Measurements from ENCODE around the gene NPM1. TPM values are rescaled to one million over a fixed set of nuclear protein-coding genes. Genes with fewer than 3 reads are reported as not detected.
A peak's percentile ranks its signal among the peaks of the same experiment; 100 is the strongest.
"Not testable (repeated sequence)": the region's sequence is repeated elsewhere in the genome, so short reads cannot be mapped to it uniquely, and the experiment has no call there.

Gene NPM1
- total RNA-seq, 1 experiment from 2014 or later = 2,265 TPM

DNA sequence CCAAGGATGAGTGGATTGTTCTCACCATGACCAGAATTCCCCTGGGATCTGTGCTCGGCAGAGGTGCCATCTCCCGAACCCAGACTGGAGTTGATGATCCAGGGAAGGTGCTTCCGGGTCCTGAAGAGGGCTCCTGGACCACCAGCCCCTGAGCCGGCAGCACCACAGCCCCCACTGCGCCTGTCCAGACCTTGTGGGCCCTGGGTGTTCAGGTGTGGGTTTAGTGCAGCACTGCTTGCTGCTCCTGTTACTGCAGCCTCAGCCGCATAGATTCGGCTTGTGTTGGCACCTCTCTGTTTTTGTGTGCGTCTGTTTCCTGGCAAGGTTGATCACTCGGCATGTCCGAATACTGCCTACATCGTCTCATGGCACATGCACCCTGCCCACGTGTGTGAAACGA lies 16.3 kb upstream of the NPM1 start:
- H3K36me3 ChIP-seq (ENCODE audit: low read depth, low read length) = no peaks in the 10 kb centered on the region
- no peak for DNase-seq
- H4K20me1 ChIP-seq (ENCODE audit: low read length) = no peaks in the 10 kb centered on the region
- no peak overlapping the region for H3K4me3 ChIP-seq (ENCODE audit: low read length)
- TF ChIP-seq, protein P1, sequence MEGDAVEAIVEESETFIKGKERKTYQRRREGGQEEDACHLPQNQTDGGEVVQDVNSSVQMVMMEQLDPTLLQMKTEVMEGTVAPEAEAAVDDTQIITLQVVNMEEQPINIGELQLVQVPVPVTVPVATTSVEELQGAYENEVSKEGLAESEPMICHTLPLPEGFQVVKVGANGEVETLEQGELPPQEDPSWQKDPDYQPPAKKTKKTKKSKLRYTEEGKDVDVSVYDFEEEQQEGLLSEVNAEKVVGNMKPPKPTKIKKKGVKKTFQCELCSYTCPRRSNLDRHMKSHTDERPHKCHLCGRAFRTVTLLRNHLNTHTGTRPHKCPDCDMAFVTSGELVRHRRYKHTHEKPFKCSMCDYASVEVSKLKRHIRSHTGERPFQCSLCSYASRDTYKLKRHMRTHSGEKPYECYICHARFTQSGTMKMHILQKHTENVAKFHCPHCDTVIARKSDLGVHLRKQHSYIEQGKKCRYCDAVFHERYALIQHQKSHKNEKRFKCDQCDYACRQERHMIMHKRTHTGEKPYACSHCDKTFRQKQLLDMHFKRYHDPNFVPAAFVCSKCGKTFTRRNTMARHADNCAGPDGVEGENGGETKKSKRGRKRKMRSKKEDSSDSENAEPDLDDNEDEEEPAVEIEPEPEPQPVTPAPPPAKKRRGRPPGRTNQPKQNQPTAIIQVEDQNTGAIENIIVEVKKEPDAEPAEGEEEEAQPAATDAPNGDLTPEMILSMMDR (conservative IDR thresholded peaks at IDR 0.05; ENCODE audit: low read depth, low read length) = no peak
- TF ChIP-seq EZH2phosphoT487 (IDR thresholded peaks at IDR 0.05; ENCODE audit: borderline replicate concordance, low read length) (no peak), EZH2 (IDR thresholded peaks at IDR 0.05; ENCODE audit: low read length, unreplicated experiment) (no peak)
- no peaks in the 10 kb centered on the region for H3K9me2 ChIP-seq (replicated peaks; ENCODE audit: low read length)
- ATAC-seq = no peak
- H3K9ac ChIP-seq (ENCODE audit: low read length) = no peak overlapping the region
- no peaks in the 10 kb centered on the region for H3K4me1 ChIP-seq (ENCODE audit: insufficient read depth, low read length)
- peak overlapping the region; percentile 15 for H2AFZ ChIP-seq (ENCODE audit: low read length)
- H3K9me3 ChIP-seq (ENCODE audit: low read length) = no peaks in the 10 kb centered on the region
- no TSS peak for BruUV-seq (replicated peaks)
- ChIA-PET CTCF (no interaction called here), POLR2A (ENCODE audit: unreplicated experiment) (no interaction called here)
- H3K4me2 ChIP-seq (ENCODE audit: low read length) = no peak overlapping the region
- H3F3A ChIP-seq (ENCODE audit: low read length, unreplicated experiment) = no peaks in the 10 kb centered on the region
- no peaks in the 10 kb centered on the region for H3K27me3 ChIP-seq (ENCODE audit: low read length)
- H3K27ac ChIP-seq (ENCODE audit: low read length) = no peak overlapping the region
- no peaks in the 10 kb centered on the region for H3K79me2 ChIP-seq (ENCODE audit: low read length)
- intact Hi-C loops (cut with micrococcal nuclease) = no loop called here

DNA sequence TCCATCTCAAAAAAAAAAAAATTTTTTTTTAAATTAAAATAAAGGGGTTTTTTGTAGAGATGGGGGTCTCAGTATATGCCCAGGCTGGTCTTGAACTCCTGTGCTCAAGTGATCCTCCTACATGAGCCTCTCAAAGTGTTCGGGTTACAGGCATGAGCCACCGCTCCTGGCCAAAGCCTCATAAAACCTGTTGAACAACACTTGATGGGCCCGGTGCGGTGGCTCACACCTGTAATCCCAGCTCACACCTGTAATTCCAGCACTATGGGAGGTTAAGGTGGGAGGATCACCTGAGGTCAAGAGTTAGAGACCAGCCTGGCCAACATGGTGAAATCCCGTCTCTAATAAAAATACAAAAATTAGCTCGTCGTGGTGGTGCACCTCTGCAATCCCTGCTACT lies 7.7 kb upstream of the NPM1 start:
- no peak for DNase-seq
- Histone ChIP-seq H3K4me3 (ENCODE audit: low read length) (no peak overlapping the region), H3K9me3 (ENCODE audit: low read length) (no peaks in the 10 kb centered on the region), H3K27me3 (ENCODE audit: low read length) (no peaks in the 10 kb centered on the region), H2AFZ (ENCODE audit: low read length) (no peak overlapping the region), H3K4me1 (ENCODE audit: insufficient read depth, low read length) (no peaks in the 10 kb centered on the region), H3K4me2 (ENCODE audit: low read length) (no peak overlapping the region), H3K9ac (ENCODE audit: low read length) (no peak overlapping the region), H4K20me1 (ENCODE audit: low read length) (no peaks in the 10 kb centered on the region), H3K9me2 (replicated peaks; ENCODE audit: low read length) (no peaks in the 10 kb centered on the region), H3K27ac (ENCODE audit: low read length) (no peak overlapping the region), H3F3A (ENCODE audit: low read length, unreplicated experiment) (no peaks in the 10 kb centered on the region), H3K79me2 (ENCODE audit: low read length) (no peaks in the 10 kb centered on the region), H3K36me3 (ENCODE audit: low read depth, low read length) (no peaks in the 10 kb centered on the region)
- ChIA-PET POLR2A (ENCODE audit: unreplicated experiment) (no interaction called here), CTCF (no interaction called here)
- intact Hi-C loops (cut with micrococcal nuclease) = no loop called here
- no peak for TF ChIP-seq EZH2 (IDR thresholded peaks at IDR 0.05; ENCODE audit: low read length, unreplicated experiment)
- TF ChIP-seq EZH2phosphoT487 (IDR thresholded peaks at IDR 0.05; ENCODE audit: borderline replicate concordance, low read length) = no peak
- TF ChIP-seq, protein P1 (conservative IDR thresholded peaks at IDR 0.05; ENCODE audit: low read depth, low read length) = no peak
- ATAC-seq = no peak
- BruUV-seq (replicated peaks) = no TSS peak

DNA sequence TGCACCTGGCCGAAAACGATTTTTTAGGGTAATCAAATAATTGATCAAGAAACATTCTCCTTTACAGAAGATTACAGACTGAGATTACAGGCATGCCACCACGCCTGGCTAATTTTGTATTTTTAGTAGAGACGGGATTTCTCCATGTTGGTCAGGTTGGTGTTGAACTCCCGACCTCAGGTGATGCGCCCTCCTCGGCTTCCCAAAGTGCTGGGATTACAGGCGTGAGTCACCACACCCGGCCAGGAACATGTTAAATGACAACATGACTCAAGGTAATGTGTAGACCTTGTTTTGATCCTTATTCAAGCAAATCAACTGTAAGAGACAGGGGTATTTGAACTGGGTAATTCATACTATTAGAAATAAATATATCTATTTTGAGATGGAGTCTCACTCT lies 3.2 kb upstream of the NPM1 start:
- Histone ChIP-seq H3K36me3 (ENCODE audit: low read depth, low read length) (peaks cover 14% of the 10 kb centered on the region), H4K20me1 (ENCODE audit: low read length) (peaks cover 16% of the 10 kb centered on the region), H3K79me2 (ENCODE audit: low read length) (peaks cover 28% of the 10 kb centered on the region)
- DNase-seq = peak; percentile 44
- H3K27ac ChIP-seq (ENCODE audit: low read length); CTCF ChIA-PET; H3K4me1 ChIP-seq (ENCODE audit: insufficient read depth, low read length); H3K4me3 ChIP-seq (ENCODE audit: low read length); H3K9ac ChIP-seq (ENCODE audit: low read length); H2AFZ ChIP-seq (ENCODE audit: low read length); POLR2A ChIA-PET (ENCODE audit: unreplicated experiment); ATAC-seq; H3K27me3 ChIP-seq (ENCODE audit: low read length); H3F3A ChIP-seq (ENCODE audit: low read length, unreplicated experiment); H3K9me2 ChIP-seq (replicated peaks; ENCODE audit: low read length); H3K4me2 ChIP-seq (ENCODE audit: low read length); H3K9me3 ChIP-seq (ENCODE audit: low read length); intact Hi-C loops (cut with micrococcal nuclease); BruUV-seq (replicated peaks): not testable (repeated sequence)

DNA sequence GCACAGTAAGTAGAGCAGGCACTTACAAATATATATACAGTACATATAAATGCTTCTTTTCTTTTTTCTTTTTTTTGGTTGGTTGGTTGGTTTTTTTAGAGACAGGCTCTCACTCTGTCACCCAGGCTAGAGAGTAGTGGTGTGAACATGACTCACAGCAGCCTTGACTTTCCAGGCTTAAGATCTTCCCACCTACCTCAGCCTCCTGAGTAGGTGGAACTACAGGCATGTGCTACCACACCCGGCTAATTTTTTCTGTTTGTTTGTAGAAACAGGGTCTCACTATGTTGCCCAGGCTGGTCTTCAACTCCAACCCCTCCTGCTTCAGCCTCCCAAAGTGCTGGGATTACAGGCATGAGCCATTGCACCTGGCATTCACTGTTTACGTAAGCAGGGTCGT lies 2.6 kb upstream of the NPM1 start:
- BruUV-seq (replicated peaks); H2AFZ ChIP-seq (ENCODE audit: low read length); H3K4me3 ChIP-seq (ENCODE audit: low read length); H3K4me2 ChIP-seq (ENCODE audit: low read length); H3K27ac ChIP-seq (ENCODE audit: low read length); H3K9ac ChIP-seq (ENCODE audit: low read length); H3K9me3 ChIP-seq (ENCODE audit: low read length); POLR2A ChIA-PET (ENCODE audit: unreplicated experiment); CTCF ChIA-PET; H3K9me2 ChIP-seq (replicated peaks; ENCODE audit: low read length); H3K4me1 ChIP-seq (ENCODE audit: insufficient read depth, low read length); H3F3A ChIP-seq (ENCODE audit: low read length, unreplicated experiment); ATAC-seq; H3K27me3 ChIP-seq (ENCODE audit: low read length): not testable (repeated sequence)
- peaks cover 22% of the 10 kb centered on the region for H4K20me1 ChIP-seq (ENCODE audit: low read length)
- H3K79me2 ChIP-seq (ENCODE audit: low read length) = peaks cover 34% of the 10 kb centered on the region
- intact Hi-C loops (cut with micrococcal nuclease) = loop anchor here (5.0 kb wide), 1 partner anchor 1793 kb away; no protein-coding TSS in a partner anchor
- DNase-seq = peak; percentile 28
- H3K36me3 ChIP-seq (ENCODE audit: low read depth, low read length) = peaks cover 20% of the 10 kb centered on the region
